CD4-positive, alpha-beta T cell treated with Interleukin-2 at 100 ng/mL for 4 hours (primary cell): ENCODE results near the gene FIGNL1.

Experiments used
- DNase-seq: peaks from one replicate; pipeline ENCODE4 v3.0.0-alpha.2; 2020; ENCODE audit warnings: low spot score

FIGNL1 gene

DNA sequence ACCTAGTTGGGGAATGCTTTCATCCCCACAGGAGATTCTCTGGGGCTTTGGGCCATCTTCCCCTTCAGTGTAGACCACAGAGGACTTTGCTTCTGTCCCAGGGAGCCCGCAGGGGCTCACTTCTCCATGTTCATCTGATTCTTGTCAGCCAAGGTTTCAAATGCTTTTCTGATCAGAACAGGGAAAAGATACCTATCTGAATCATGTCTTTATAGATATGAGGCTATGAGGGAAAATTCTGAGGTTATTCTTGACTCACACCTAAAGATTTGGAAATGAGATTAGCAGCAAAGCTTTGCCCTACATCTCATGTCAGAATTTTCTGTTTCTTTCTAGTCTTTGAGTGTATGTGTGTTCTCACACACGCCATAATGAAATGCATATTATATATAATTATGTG is 53.3 kb downstream of the FIGNL1 start:
- peak; percentile 64 for DNase-seq

GRCh38 chr7:50394315-50394714 is 55.8 kb downstream of the FIGNL1 start:
- DNase-seq: no peak
